GM12872 (cell line): ENCODE data around the gene ACAP2.

Experiments
- CTCF ChIP-seq: IDR thresholded peaks from 3 replicates; pipeline ENCODE4 v1.5.1; 2011; ENCODE audit warnings: low read depth, mild to moderate bottlenecking, low read length, moderate library complexity; ENCODE audit not compliant: insufficient read depth

Gene ACAP2

GRCh38 chr3:195334967-195335366 is 107.9 kb downstream of the ACAP2 start:
- TF ChIP-seq CTCF: no peak

- no peak for TF ChIP-seq CTCF
Measured at GRCh38 chr3:195319060-195319459, 123.8 kb downstream of the ACAP2 start.

GRCh38 chr3:195312714-195313113 is 130.1 kb downstream of the ACAP2 start:
- TF ChIP-seq CTCF: no peak

GRCh38 chr3:195307711-195308110 is 135.1 kb downstream of the ACAP2 start:
- TF ChIP-seq CTCF: no peak

GRCh38 chr3:195306369-195306768 is 136.5 kb downstream of the ACAP2 start:
- no peak for TF ChIP-seq CTCF

GRCh38 chr3:195302431-195302830 is 140.4 kb downstream of the ACAP2 start:
- TF ChIP-seq CTCF: no peak

GRCh38 chr3:195297446-195297845 is 145.4 kb downstream of the ACAP2 start:
- TF ChIP-seq CTCF: no peak

GRCh38 chr3:195296662-195297061 is 146.2 kb downstream of the ACAP2 start:
- no peak for TF ChIP-seq CTCF
